IMR-90 (cell line): ENCODE measurements around the gene RABL2A.

ENCODE experiments used
- BHLHE40 ChIP-seq: fragments of 150-350 bp; IDR thresholded peaks from 2 replicates; pipeline ENCODE4 v1.6.1; 2016; ENCODE audit warnings: mild to moderate bottlenecking, low read depth, low read length
- CEBPB ChIP-seq: IDR thresholded peaks from 2 replicates; pipeline ENCODE4 v1.6.1; 2012; ENCODE audit warnings: low read depth, low read length, improper control_type of control experiment
- CTCF ChIP-seq: conservative IDR thresholded peaks from 2 replicates; pipeline ENCODE4 v1.5.1; 2012; ENCODE audit warnings: mild to moderate bottlenecking, low read depth, low read length, improper control_type of control experiment
- MAZ ChIP-seq: IDR thresholded peaks from 2 replicates; pipeline ENCODE4 v1.6.1; 2012; ENCODE audit warnings: low read depth, mild to moderate bottlenecking, low read length, improper control_type of control experiment, moderate library complexity, borderline replicate concordance
- MXI1 ChIP-seq: IDR thresholded peaks from 2 replicates; pipeline ENCODE4 v1.6.1; 2012; ENCODE audit warnings: low read depth, mild to moderate bottlenecking, low read length, moderate library complexity, borderline replicate concordance
- NFE2L2 ChIP-seq: fragments of 150-350 bp; IDR thresholded peaks from 2 replicates; pipeline ENCODE4 v1.6.1; 2016; ENCODE audit warnings: low read depth, mild to moderate bottlenecking, low read length
- POLR2A ChIP-seq: IDR thresholded peaks from 2 replicates; pipeline ENCODE4 v1.6.1; 2012; ENCODE audit warnings: mild to moderate bottlenecking, low read depth, low read length
- RAD21 ChIP-seq: IDR thresholded peaks from 2 replicates; pipeline ENCODE4 v1.6.1; 2012; ENCODE audit warnings: low read length, improper control_type of control experiment
- RCOR1 ChIP-seq: IDR thresholded peaks from 2 replicates; pipeline ENCODE4 v1.6.1; 2012; ENCODE audit warnings: mild to moderate bottlenecking, low read length, improper control_type of control experiment; ENCODE audit not compliant: insufficient replicate concordance
- RFX5 ChIP-seq: IDR thresholded peaks from 2 replicates; pipeline ENCODE4 v1.8.0; 2012; ENCODE audit warnings: low read depth, mild to moderate bottlenecking, low read length, moderate library complexity
- SMC3 ChIP-seq: fragments of 150-350 bp; IDR thresholded peaks from 2 replicates; pipeline ENCODE4 v1.6.1; 2016; ENCODE audit warnings: low read depth, mild to moderate bottlenecking, antibody characterized with exemption, low read length, moderate library complexity
- USF2 ChIP-seq: fragments of 150-350 bp; IDR thresholded peaks from 2 replicates; pipeline ENCODE4 v1.6.1; 2017; ENCODE audit warnings: mild to moderate bottlenecking, antibody characterized with exemption, low read length, low read depth

- no peak for TF ChIP-seq POLR2A
- no peak for TF ChIP-seq BHLHE40
- no peak for TF ChIP-seq CTCF
- TF ChIP-seq RCOR1, result no peak
- no peak for TF ChIP-seq SMC3
- TF ChIP-seq RAD21, result no peak
- TF ChIP-seq RFX5, result no peak
- TF ChIP-seq MXI1, result no peak
- TF ChIP-seq NFE2L2, result no peak
- TF ChIP-seq CEBPB, result no peak
- TF ChIP-seq USF2, result no peak
- no peak for TF ChIP-seq MAZ
Measured at GRCh38 chr2:113679457-113679856, 52.4 kb downstream of the RABL2A start.
